IMR-90 (cell line): ENCODE data around the gene SLC40A1. TPM values are rescaled to one million over a fixed set of nuclear protein-coding genes. Genes with fewer than 3 reads are reported as not detected.

Source experiments
- ATAC-seq: fragments of 200-7000 bp; cut with Tn5 transposase; 2 replicates; pipeline ENCODE4 v1.9.1; 2020; ENCODE audit warnings: low read depth, mild to moderate bottlenecking, moderate library complexity
- BruUV-seq: library from RNA; stranded (reverse); fragments of 400-500 nt; replicated peaks from 2 replicates; lab custom pipeline; 2021; lab: Mats Ljungman, UMichigan
- CTCF ChIA-PET: fragments of 300-600 bp; formaldehyde crosslinking; extraction: SDS; loops from one replicate; lab custom pipeline; 2021; ENCODE audit warnings: antibody characterized with exemption; lab: Yijun Ruan, JAX
- POLR2A ChIA-PET: fragments of 300-600 bp; sonication (Branson Sonifier 250); formaldehyde crosslinking; loops from one replicate; lab custom pipeline; 2022; ENCODE audit warnings: antibody characterized with exemption; ENCODE audit not compliant: unreplicated experiment; lab: Charles Lee
- DNase-seq: peaks from one replicate; pipeline ENCODE4 v3.0.0; 2013
- H2AFZ ChIP-seq: replicated peaks from 2 replicates; pipeline ENCODE3; 2013; ENCODE audit warnings: low read length, mild to moderate bottlenecking; ENCODE audit not compliant: poor library complexity
- H2AK5ac ChIP-seq: 2 replicates; pipeline ENCODE4 v1.6.1; 2013; ENCODE audit warnings: low read depth, low read length, inconsistent platforms
- H2AK9ac ChIP-seq: replicated peaks from 2 replicates; pipeline ENCODE3; 2013; ENCODE audit warnings: mild to moderate bottlenecking, low read depth, low read length, moderate library complexity; ENCODE audit not compliant: poor library complexity
- H2BK120ac ChIP-seq: 2 replicates; pipeline ENCODE4 v1.6.1; 2013; ENCODE audit warnings: low read depth, low read length, inconsistent platforms
- H2BK15ac ChIP-seq: 3 replicates; pipeline ENCODE4 v1.6.1; 2013; ENCODE audit warnings: low read depth, low read length, inconsistent platforms
- H2BK20ac ChIP-seq: 2 replicates; pipeline ENCODE4 v1.6.1; 2013; ENCODE audit warnings: low read depth, mild to moderate bottlenecking, inconsistent platforms, low read length, moderate library complexity
- H2BK5ac ChIP-seq: 2 replicates; pipeline ENCODE4 v1.6.1; 2013; ENCODE audit warnings: mild to moderate bottlenecking, low read depth, low read length, inconsistent platforms; ENCODE audit not compliant: poor library complexity, severe bottlenecking
- H3K14ac ChIP-seq: replicated peaks from 2 replicates; pipeline ENCODE4 v1.6.1; 2013; ENCODE audit warnings: low read depth, low read length, inconsistent platforms
- H3K18ac ChIP-seq: 2 replicates; pipeline ENCODE4 v1.6.1; 2013; ENCODE audit warnings: low read depth, low read length, control low read depth
- H3K23ac ChIP-seq: 2 replicates; pipeline ENCODE4 v1.6.1; 2013; ENCODE audit warnings: low read depth, low read length, inconsistent platforms
- H3K27ac ChIP-seq: 2 replicates; pipeline ENCODE4 v1.5.1; 2013; ENCODE audit warnings: mild to moderate bottlenecking, control low read depth, low read length; ENCODE audit not compliant: insufficient read depth
- H3K27me3 ChIP-seq: 2 replicates; pipeline ENCODE4 v1.6.1; 2013; ENCODE audit warnings: low read length; ENCODE audit not compliant: control insufficient read depth, insufficient read depth
- H3K36me3 ChIP-seq: 2 replicates; pipeline ENCODE4 v1.6.1; 2013; ENCODE audit warnings: low read length, mixed read lengths; ENCODE audit not compliant: control insufficient read depth, insufficient read depth
- H3K4ac ChIP-seq: 2 replicates; pipeline ENCODE4 v1.6.1; 2013; ENCODE audit warnings: low read depth, low read length, inconsistent platforms
- H3K4me1 ChIP-seq: 2 replicates; pipeline ENCODE4 v1.6.1; 2013; ENCODE audit warnings: low read length, mixed read lengths; ENCODE audit not compliant: control insufficient read depth, insufficient read depth
- H3K4me2 ChIP-seq: 2 replicates; pipeline ENCODE4 v1.6.1; 2013; ENCODE audit warnings: low read depth, mild to moderate bottlenecking, control low read depth, low read length, moderate library complexity
- H3K4me3 ChIP-seq: 2 replicates; pipeline ENCODE4 v1.5.1; 2013; ENCODE audit warnings: low read depth, mild to moderate bottlenecking, control low read depth, low read length, moderate library complexity; ENCODE audit not compliant: insufficient read depth
- H3K56ac ChIP-seq: 2 replicates; pipeline ENCODE4 v1.6.1; 2013; ENCODE audit warnings: low read length, inconsistent platforms; ENCODE audit not compliant: insufficient read depth; ENCODE audit errors: extremely low read depth
- H3K79me1 ChIP-seq, 2 experiments: 2 replicates each; pipeline ENCODE4 v1.6.1; 2013; ENCODE audit warnings: low read length in 2 of 2, inconsistent platforms in 1 of 2, low read depth in 1 of 2
- H3K9ac ChIP-seq: 2 replicates; pipeline ENCODE4 v1.6.1; 2013; ENCODE audit warnings: low read depth, low read length, control low read depth
- H3K9me1 ChIP-seq: 2 replicates; pipeline ENCODE4 v1.6.1; 2013; ENCODE audit warnings: low read length, inconsistent platforms; ENCODE audit not compliant: insufficient read depth
- H3K9me3 ChIP-seq: 2 replicates; pipeline ENCODE4 v1.6.1; 2013; ENCODE audit warnings: low read length; ENCODE audit not compliant: control insufficient read depth, insufficient read depth
- H4K20me1 ChIP-seq: 2 replicates; pipeline ENCODE4 v1.6.1; 2013; ENCODE audit warnings: low read length, inconsistent platforms; ENCODE audit not compliant: insufficient read depth
- H4K5ac ChIP-seq: 2 replicates; pipeline ENCODE4 v1.6.1; 2013; ENCODE audit warnings: mild to moderate bottlenecking, low read depth, low read length, control low read depth
- H4K8ac ChIP-seq, 2 experiments: 2 replicates each; pipeline ENCODE4 v1.6.1; 2013; ENCODE audit warnings: low read depth in 2 of 2, low read length in 2 of 2, control low read depth in 1 of 2, inconsistent platforms in 1 of 2
- H4K91ac ChIP-seq: 2 replicates; pipeline ENCODE4 v1.6.1; 2013; ENCODE audit warnings: low read depth, low read length, inconsistent platforms; ENCODE audit not compliant: insufficient read depth
- BHLHE40 ChIP-seq: fragments of 150-350 bp; IDR thresholded peaks from 2 replicates; pipeline ENCODE4 v1.6.1; 2016; ENCODE audit warnings: mild to moderate bottlenecking, low read depth, low read length
- CEBPB ChIP-seq: IDR thresholded peaks from 2 replicates; pipeline ENCODE4 v1.6.1; 2012; ENCODE audit warnings: low read depth, low read length, improper control_type of control experiment
- CHD1 ChIP-seq: IDR thresholded peaks from 2 replicates; pipeline ENCODE4 v1.6.1; 2012; ENCODE audit warnings: low read depth, low read length, improper control_type of control experiment
- CTCF ChIP-seq: conservative IDR thresholded peaks from 2 replicates; pipeline ENCODE4 v1.5.1; 2012; ENCODE audit warnings: mild to moderate bottlenecking, low read depth, low read length, improper control_type of control experiment
- FOS ChIP-seq: fragments of 150-350 bp; IDR thresholded peaks from 2 replicates; pipeline ENCODE4 v1.6.1; 2016; ENCODE audit warnings: low read depth, low read length
- MAFK ChIP-seq: IDR thresholded peaks from 2 replicates; pipeline ENCODE4 v1.6.1; 2012; ENCODE audit warnings: low read depth, low read length, improper control_type of control experiment
- MAZ ChIP-seq: IDR thresholded peaks from 2 replicates; pipeline ENCODE4 v1.6.1; 2012; ENCODE audit warnings: low read depth, mild to moderate bottlenecking, low read length, improper control_type of control experiment, moderate library complexity, borderline replicate concordance
- MXI1 ChIP-seq: IDR thresholded peaks from 2 replicates; pipeline ENCODE4 v1.6.1; 2012; ENCODE audit warnings: low read depth, mild to moderate bottlenecking, low read length, moderate library complexity, borderline replicate concordance
- NFE2L2 ChIP-seq: fragments of 150-350 bp; IDR thresholded peaks from 2 replicates; pipeline ENCODE4 v1.6.1; 2016; ENCODE audit warnings: low read depth, mild to moderate bottlenecking, low read length
- POLR2A ChIP-seq: IDR thresholded peaks from 2 replicates; pipeline ENCODE4 v1.6.1; 2012; ENCODE audit warnings: mild to moderate bottlenecking, low read depth, low read length
- RAD21 ChIP-seq: IDR thresholded peaks from 2 replicates; pipeline ENCODE4 v1.6.1; 2012; ENCODE audit warnings: low read length, improper control_type of control experiment
- RCOR1 ChIP-seq: IDR thresholded peaks from 2 replicates; pipeline ENCODE4 v1.6.1; 2012; ENCODE audit warnings: mild to moderate bottlenecking, low read length, improper control_type of control experiment; ENCODE audit not compliant: insufficient replicate concordance
- RFX5 ChIP-seq: IDR thresholded peaks from 2 replicates; pipeline ENCODE4 v1.8.0; 2012; ENCODE audit warnings: low read depth, mild to moderate bottlenecking, low read length, moderate library complexity
- SMC3 ChIP-seq: fragments of 150-350 bp; IDR thresholded peaks from 2 replicates; pipeline ENCODE4 v1.6.1; 2016; ENCODE audit warnings: low read depth, mild to moderate bottlenecking, antibody characterized with exemption, low read length, moderate library complexity
- USF2 ChIP-seq: fragments of 150-350 bp; IDR thresholded peaks from 2 replicates; pipeline ENCODE4 v1.6.1; 2017; ENCODE audit warnings: mild to moderate bottlenecking, antibody characterized with exemption, low read length, low read depth
- WGBS, 2 experiments: methylation state at CpG; one replicate each; pipeline versions ENCODE4 v1.1.5 to v1.1.7; 2013; ENCODE audit warnings: missing lambda C conversion rate in 2 of 2; ENCODE audit not compliant: insufficient read length in 1 of 2; ENCODE audit errors: extremely low coverage in 2 of 2; 5-methylcytosine and 5-hydroxymethylcytosine counted together
- dilution Hi-C: fragments of 300-500 bp; cut with HindIII; formaldehyde crosslinking; loops from one replicate; pipeline ENCODE4 v1.14.3; 2018; ENCODE audit warnings: low sequenced_read_pairs; ENCODE audit not compliant: unreplicated experiment
- in situ Hi-C: fragments of 300-500 bp; cut with MboI; formaldehyde crosslinking; loops from 3 replicates; pipeline ENCODE4 v1.14.3; 2019; ENCODE audit warnings: low sequenced_read_pairs, inconsistent platforms, mixed read lengths
- intact Hi-C: fragments of 100-400 bp; cut with micrococcal nuclease; formaldehyde crosslinking; loops from 2 replicates; pipeline ENCODE4 v1.10.0; 2022
- polyA plus RNA-seq, 3 experiments: library from polyadenylated mRNA; depleted of rRNA; stranded (reverse); fragments of >200 nt; gene quantifications; 2 replicates each; pipeline ENCODE4 v1.2.3, GENCODE V29; 2012; ENCODE audit warnings: low replicate concordance in 1 of 3
- total RNA-seq: library from RNA; depleted of rRNA; stranded (reverse); fragments of >200 nt; gene quantifications from 2 replicates; pipeline ENCODE4 v1.2.3, GENCODE V29; 2012
- TF ChIP-seq, protein P1 (sequence below): fragments of 150-350 bp; IDR thresholded peaks from 2 replicates; pipeline ENCODE4 v1.6.1; 2016; ENCODE audit warnings: low read depth, mild to moderate bottlenecking, low read length, moderate library complexity, borderline replicate concordance

The SLC40A1 gene
- total and polyA plus RNA-seq, 2 of the 4 experiments (the other 2 are of a cell fraction): 1.5 to 5.0 TPM

- Histone ChIP-seq H4K8ac (no peak overlapping the region), H3K9me3 (peaks cover 2% of the 10 kb centered on the region; the same call in 1 of the 2 replicates), H3K4me3 (no peak overlapping the region), H4K5ac (no peak overlapping the region), H3K36me3 (no peaks in the 10 kb centered on the region), H3K79me1 (no peaks in the 10 kb centered on the region), H3K23ac (no peak overlapping the region), H3K27ac (no peak overlapping the region), H3K4ac (no peak overlapping the region), H2BK20ac (no peak overlapping the region), H4K20me1 (no peaks in the 10 kb centered on the region), H2BK120ac (no peak overlapping the region), H3K4me1 (no peaks in the 10 kb centered on the region), H3K18ac (no peak overlapping the region), H3K14ac (no peak overlapping the region), H3K9ac (no peak overlapping the region), H2BK5ac (no peak overlapping the region), H3K27me3 (no peaks in the 10 kb centered on the region), H2AFZ (no peak overlapping the region), H3K56ac (no peak overlapping the region), H4K91ac (no peak overlapping the region), H2AK9ac (no peak overlapping the region), H2BK15ac (no peak overlapping the region), H2AK5ac (no peak overlapping the region), H3K4me2 (no peak overlapping the region), H3K9me1 (no peaks in the 10 kb centered on the region)
- POLR2A ChIA-PET: no interaction called here
- WGBS, 2 experiments: 33% methylated on average over 1 of the region's 3 CpGs; no CpG with 5 or more reads in 1 of the 2 experiments
- CTCF ChIA-PET: interaction anchor here (0.7 kb wide), 1 partner anchor 15 kb away, joined by 3 read pairs; no protein-coding TSS in a partner anchor
- no TSS peak for BruUV-seq
- DNase-seq (no peak), ATAC-seq (no peak)
- TF ChIP-seq SMC3: no peak
- TF ChIP-seq CHD1: no peak
- no peak for TF ChIP-seq USF2
- no peak for TF ChIP-seq BHLHE40
- no peak for TF ChIP-seq CEBPB
- TF ChIP-seq RAD21: no peak
- no peak for TF ChIP-seq MXI1
- TF ChIP-seq POLR2A: no peak
- no peak for TF ChIP-seq RFX5
- TF ChIP-seq RCOR1: no peak
- TF ChIP-seq, protein P1, sequence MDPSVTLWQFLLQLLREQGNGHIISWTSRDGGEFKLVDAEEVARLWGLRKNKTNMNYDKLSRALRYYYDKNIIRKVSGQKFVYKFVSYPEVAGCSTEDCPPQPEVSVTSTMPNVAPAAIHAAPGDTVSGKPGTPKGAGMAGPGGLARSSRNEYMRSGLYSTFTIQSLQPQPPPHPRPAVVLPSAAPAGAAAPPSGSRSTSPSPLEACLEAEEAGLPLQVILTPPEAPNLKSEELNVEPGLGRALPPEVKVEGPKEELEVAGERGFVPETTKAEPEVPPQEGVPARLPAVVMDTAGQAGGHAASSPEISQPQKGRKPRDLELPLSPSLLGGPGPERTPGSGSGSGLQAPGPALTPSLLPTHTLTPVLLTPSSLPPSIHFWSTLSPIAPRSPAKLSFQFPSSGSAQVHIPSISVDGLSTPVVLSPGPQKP: no peak
- TF ChIP-seq MAFK: no peak
- TF ChIP-seq MAZ: no peak
- TF ChIP-seq FOS: no peak
- TF ChIP-seq NFE2L2: no peak
- no peak for TF ChIP-seq CTCF
- dilution Hi-C loops (no loop called here), in situ Hi-C loops (no loop called here), intact Hi-C loops (no loop called here)
Observed at GRCh38 chr2:189516546-189516945, 64.0 kb downstream of the SLC40A1 start.
